ENCODE results near the gene PWWP2B.

PWWP2B gene

GRCh38 chr10:132420469-132420980, 23.5 kb downstream of the PWWP2B start:
- DNase-seq = no peak

GRCh38 chr10:132420981-132421846, 24.2 kb downstream of the PWWP2B start:
- no peak for DNase-seq

- DNase-seq = no peak
These were observed 25.1 kb downstream of the PWWP2B start for GRCh38 chr10:132421847-132422751.

- peak; percentile 32 for DNase-seq
These were observed 26.2 kb downstream of the PWWP2B start for GRCh38 chr10:132422903-132423825.

- no peak for DNase-seq
These were observed 27.2 kb downstream of the PWWP2B start for GRCh38 chr10:132423966-132424861.

- DNase-seq = no peak
These were observed 28.2 kb downstream of the PWWP2B start for GRCh38 chr10:132425029-132425756.

GRCh38 chr10:132425757-132426155, 28.8 kb downstream of the PWWP2B start:
- no peak for DNase-seq

GRCh38 chr10:132427006-132427771, 30.2 kb downstream of the PWWP2B start:
- DNase-seq = no peak

GRCh38 chr10:132427939-132428367, 31.0 kb downstream of the PWWP2B start:
- no peak for DNase-seq

GRCh38 chr10:132428486-132428995, 31.5 kb downstream of the PWWP2B start:
- DNase-seq = no peak

- DNase-seq = no peak
These were observed 32.6 kb downstream of the PWWP2B start for GRCh38 chr10:132429281-132430230.

- no peak for DNase-seq
These were observed 33.3 kb downstream of the PWWP2B start for GRCh38 chr10:132430231-132430743.

GRCh38 chr10:132430861-132431271, 33.9 kb downstream of the PWWP2B start:
- DNase-seq = no peak

- DNase-seq = no peak
These were observed 34.7 kb downstream of the PWWP2B start for GRCh38 chr10:132431537-132432175.

GRCh38 chr10:132432176-132432540, 35.2 kb downstream of the PWWP2B start:
- DNase-seq = no peak

- no peak for DNase-seq
These were observed 36.8 kb downstream of the PWWP2B start for GRCh38 chr10:132433671-132434340.

All from NCI-H446 treated with DMSO at 0.1 percent for 48 hours (cell line).